IMR-90 (cell line): ENCODE results near the gene CUX1. TPM values are rescaled to one million over a fixed set of nuclear protein-coding genes. Genes with fewer than 3 reads are reported as not detected.

Experiments used
- ATAC-seq: fragments of 200-7000 bp; cut with Tn5 transposase; 2 replicates; pipeline ENCODE4 v1.9.1; 2020; ENCODE audit warnings: low read depth, mild to moderate bottlenecking, moderate library complexity
- BruUV-seq: library from RNA; stranded (reverse); fragments of 400-500 nt; replicated peaks from 2 replicates; lab custom pipeline; 2021; lab: Mats Ljungman, UMichigan
- CTCF ChIA-PET: fragments of 300-600 bp; formaldehyde crosslinking; extraction: SDS; loops from one replicate; lab custom pipeline; 2021; ENCODE audit warnings: antibody characterized with exemption; lab: Yijun Ruan, JAX
- POLR2A ChIA-PET: fragments of 300-600 bp; sonication (Branson Sonifier 250); formaldehyde crosslinking; loops from one replicate; lab custom pipeline; 2022; ENCODE audit warnings: antibody characterized with exemption; ENCODE audit not compliant: unreplicated experiment; lab: Charles Lee
- DNase-seq: peaks from one replicate; pipeline ENCODE4 v3.0.0; 2013
- H2AFZ ChIP-seq: replicated peaks from 2 replicates; pipeline ENCODE3; 2013; ENCODE audit warnings: low read length, mild to moderate bottlenecking; ENCODE audit not compliant: poor library complexity
- H2AK5ac ChIP-seq: 2 replicates; pipeline ENCODE4 v1.6.1; 2013; ENCODE audit warnings: low read depth, low read length, inconsistent platforms
- H2AK9ac ChIP-seq: replicated peaks from 2 replicates; pipeline ENCODE3; 2013; ENCODE audit warnings: mild to moderate bottlenecking, low read depth, low read length, moderate library complexity; ENCODE audit not compliant: poor library complexity
- H2BK120ac ChIP-seq: 2 replicates; pipeline ENCODE4 v1.6.1; 2013; ENCODE audit warnings: low read depth, low read length, inconsistent platforms
- H2BK15ac ChIP-seq: 3 replicates; pipeline ENCODE4 v1.6.1; 2013; ENCODE audit warnings: low read depth, low read length, inconsistent platforms
- H2BK20ac ChIP-seq: 2 replicates; pipeline ENCODE4 v1.6.1; 2013; ENCODE audit warnings: low read depth, mild to moderate bottlenecking, inconsistent platforms, low read length, moderate library complexity
- H2BK5ac ChIP-seq: 2 replicates; pipeline ENCODE4 v1.6.1; 2013; ENCODE audit warnings: mild to moderate bottlenecking, low read depth, low read length, inconsistent platforms; ENCODE audit not compliant: poor library complexity, severe bottlenecking
- H3K14ac ChIP-seq: replicated peaks from 2 replicates; pipeline ENCODE4 v1.6.1; 2013; ENCODE audit warnings: low read depth, low read length, inconsistent platforms
- H3K18ac ChIP-seq: 2 replicates; pipeline ENCODE4 v1.6.1; 2013; ENCODE audit warnings: low read depth, low read length, control low read depth
- H3K23ac ChIP-seq: 2 replicates; pipeline ENCODE4 v1.6.1; 2013; ENCODE audit warnings: low read depth, low read length, inconsistent platforms
- H3K27ac ChIP-seq: 2 replicates; pipeline ENCODE4 v1.5.1; 2013; ENCODE audit warnings: mild to moderate bottlenecking, control low read depth, low read length; ENCODE audit not compliant: insufficient read depth
- H3K27me3 ChIP-seq: 2 replicates; pipeline ENCODE4 v1.6.1; 2013; ENCODE audit warnings: low read length; ENCODE audit not compliant: control insufficient read depth, insufficient read depth
- H3K36me3 ChIP-seq: 2 replicates; pipeline ENCODE4 v1.6.1; 2013; ENCODE audit warnings: low read length, mixed read lengths; ENCODE audit not compliant: control insufficient read depth, insufficient read depth
- H3K4ac ChIP-seq: 2 replicates; pipeline ENCODE4 v1.6.1; 2013; ENCODE audit warnings: low read depth, low read length, inconsistent platforms
- H3K4me1 ChIP-seq: 2 replicates; pipeline ENCODE4 v1.6.1; 2013; ENCODE audit warnings: low read length, mixed read lengths; ENCODE audit not compliant: control insufficient read depth, insufficient read depth
- H3K4me2 ChIP-seq: 2 replicates; pipeline ENCODE4 v1.6.1; 2013; ENCODE audit warnings: low read depth, mild to moderate bottlenecking, control low read depth, low read length, moderate library complexity
- H3K4me3 ChIP-seq: 2 replicates; pipeline ENCODE4 v1.5.1; 2013; ENCODE audit warnings: low read depth, mild to moderate bottlenecking, control low read depth, low read length, moderate library complexity; ENCODE audit not compliant: insufficient read depth
- H3K56ac ChIP-seq: 2 replicates; pipeline ENCODE4 v1.6.1; 2013; ENCODE audit warnings: low read length, inconsistent platforms; ENCODE audit not compliant: insufficient read depth; ENCODE audit errors: extremely low read depth
- H3K79me1 ChIP-seq, 2 experiments: 2 replicates each; pipeline ENCODE4 v1.6.1; 2013; ENCODE audit warnings: low read length in 2 of 2, inconsistent platforms in 1 of 2, low read depth in 1 of 2
- H3K9ac ChIP-seq: 2 replicates; pipeline ENCODE4 v1.6.1; 2013; ENCODE audit warnings: low read depth, low read length, control low read depth
- H3K9me1 ChIP-seq: 2 replicates; pipeline ENCODE4 v1.6.1; 2013; ENCODE audit warnings: low read length, inconsistent platforms; ENCODE audit not compliant: insufficient read depth
- H3K9me3 ChIP-seq: 2 replicates; pipeline ENCODE4 v1.6.1; 2013; ENCODE audit warnings: low read length; ENCODE audit not compliant: control insufficient read depth, insufficient read depth
- H4K20me1 ChIP-seq: 2 replicates; pipeline ENCODE4 v1.6.1; 2013; ENCODE audit warnings: low read length, inconsistent platforms; ENCODE audit not compliant: insufficient read depth
- H4K5ac ChIP-seq: 2 replicates; pipeline ENCODE4 v1.6.1; 2013; ENCODE audit warnings: mild to moderate bottlenecking, low read depth, low read length, control low read depth
- H4K8ac ChIP-seq, 2 experiments: 2 replicates each; pipeline ENCODE4 v1.6.1; 2013; ENCODE audit warnings: low read depth in 2 of 2, low read length in 2 of 2, control low read depth in 1 of 2, inconsistent platforms in 1 of 2
- H4K91ac ChIP-seq: 2 replicates; pipeline ENCODE4 v1.6.1; 2013; ENCODE audit warnings: low read depth, low read length, inconsistent platforms; ENCODE audit not compliant: insufficient read depth
- BHLHE40 ChIP-seq: fragments of 150-350 bp; IDR thresholded peaks from 2 replicates; pipeline ENCODE4 v1.6.1; 2016; ENCODE audit warnings: mild to moderate bottlenecking, low read depth, low read length
- CEBPB ChIP-seq: IDR thresholded peaks from 2 replicates; pipeline ENCODE4 v1.6.1; 2012; ENCODE audit warnings: low read depth, low read length, improper control_type of control experiment
- CHD1 ChIP-seq: IDR thresholded peaks from 2 replicates; pipeline ENCODE4 v1.6.1; 2012; ENCODE audit warnings: low read depth, low read length, improper control_type of control experiment
- ELK1 ChIP-seq: fragments of 150-350 bp; IDR thresholded peaks from 2 replicates; pipeline ENCODE4 v1.6.1; 2016; ENCODE audit warnings: low read depth, mild to moderate bottlenecking, low read length, moderate library complexity, borderline replicate concordance
- FOS ChIP-seq: fragments of 150-350 bp; IDR thresholded peaks from 2 replicates; pipeline ENCODE4 v1.6.1; 2016; ENCODE audit warnings: low read depth, low read length
- MAZ ChIP-seq: IDR thresholded peaks from 2 replicates; pipeline ENCODE4 v1.6.1; 2012; ENCODE audit warnings: low read depth, mild to moderate bottlenecking, low read length, improper control_type of control experiment, moderate library complexity, borderline replicate concordance
- POLR2A ChIP-seq: IDR thresholded peaks from 2 replicates; pipeline ENCODE4 v1.6.1; 2012; ENCODE audit warnings: mild to moderate bottlenecking, low read depth, low read length
- RCOR1 ChIP-seq: IDR thresholded peaks from 2 replicates; pipeline ENCODE4 v1.6.1; 2012; ENCODE audit warnings: mild to moderate bottlenecking, low read length, improper control_type of control experiment; ENCODE audit not compliant: insufficient replicate concordance
- RFX5 ChIP-seq: IDR thresholded peaks from 2 replicates; pipeline ENCODE4 v1.8.0; 2012; ENCODE audit warnings: low read depth, mild to moderate bottlenecking, low read length, moderate library complexity
- SMC3 ChIP-seq: fragments of 150-350 bp; IDR thresholded peaks from 2 replicates; pipeline ENCODE4 v1.6.1; 2016; ENCODE audit warnings: low read depth, mild to moderate bottlenecking, antibody characterized with exemption, low read length, moderate library complexity
- WGBS, 2 experiments: methylation state at CpG; one replicate each; pipeline versions ENCODE4 v1.1.5 to v1.1.7; 2013; ENCODE audit warnings: missing lambda C conversion rate in 2 of 2; ENCODE audit not compliant: insufficient read length in 1 of 2; ENCODE audit errors: extremely low coverage in 2 of 2; 5-methylcytosine and 5-hydroxymethylcytosine counted together
- dilution Hi-C: fragments of 300-500 bp; cut with HindIII; formaldehyde crosslinking; loops from one replicate; pipeline ENCODE4 v1.14.3; 2018; ENCODE audit warnings: low sequenced_read_pairs; ENCODE audit not compliant: unreplicated experiment
- in situ Hi-C: fragments of 300-500 bp; cut with MboI; formaldehyde crosslinking; loops from 3 replicates; pipeline ENCODE4 v1.14.3; 2019; ENCODE audit warnings: low sequenced_read_pairs, inconsistent platforms, mixed read lengths
- intact Hi-C: fragments of 100-400 bp; cut with micrococcal nuclease; formaldehyde crosslinking; loops from 2 replicates; pipeline ENCODE4 v1.10.0; 2022
- polyA plus RNA-seq, 3 experiments: library from polyadenylated mRNA; depleted of rRNA; stranded (reverse); fragments of >200 nt; gene quantifications; 2 replicates each; pipeline ENCODE4 v1.2.3, GENCODE V29; 2012; ENCODE audit warnings: low replicate concordance in 1 of 3
- total RNA-seq: library from RNA; depleted of rRNA; stranded (reverse); fragments of >200 nt; gene quantifications from 2 replicates; pipeline ENCODE4 v1.2.3, GENCODE V29; 2012

The CUX1 gene
- total and polyA plus RNA-seq, 2 of the 4 experiments (the other 2 are of a cell fraction) = 19.7 to 46.4 TPM

- H4K91ac ChIP-seq = no peak overlapping the region; the same call in 1 of the 2 replicates
- no peaks in the 10 kb centered on the region for H3K27me3 ChIP-seq
- no peak overlapping the region for H3K27ac ChIP-seq
- WGBS, 2 experiments = 88% methylated on average over 3 of the region's 12 CpGs; no CpG with 5 or more reads in 1 of the 2 experiments
- no peak overlapping the region for H3K9ac ChIP-seq
- ChIA-PET CTCF (no interaction called here), POLR2A (no interaction called here)
- BruUV-seq = no TSS peak
- H3K14ac ChIP-seq = peak overlapping the region; percentile 67; the same call in 1 of the 2 replicates
- no peak overlapping the region for H4K5ac ChIP-seq
- no peak overlapping the region for H2BK15ac ChIP-seq
- ATAC-seq (no peak), DNase-seq (peak; percentile 36)
- peaks cover 15% of the 10 kb centered on the region for H3K4me1 ChIP-seq
- peak overlapping the region; percentile 66 for H2AK5ac ChIP-seq
- H3K18ac ChIP-seq = no peak overlapping the region
- H2BK20ac ChIP-seq = no peak overlapping the region
- H3K36me3 ChIP-seq = peaks cover 3% of the 10 kb centered on the region
- H2AFZ ChIP-seq = peak overlapping the region; percentile 13
- H4K8ac ChIP-seq = peak overlapping the region in 1 of 2 experiments; percentile 17; a peak in 1 of 4 replicates
- peak overlapping the region; percentile 35; the same call in 1 of the 2 replicates for H3K23ac ChIP-seq
- H2BK120ac ChIP-seq = peak overlapping the region; percentile 5; the same call in 1 of the 2 replicates
- in situ Hi-C loops (no loop called here), dilution Hi-C loops (no loop called here), intact Hi-C loops (no loop called here)
- H3K4me2 ChIP-seq = no peak overlapping the region
- H2BK5ac ChIP-seq = no peak overlapping the region
- peak overlapping the region; percentile 15 for H3K4ac ChIP-seq
- TF ChIP-seq CEBPB (no peak), CHD1 (no peak), FOS (no peak), MAZ (no peak), RFX5 (no peak), BHLHE40 (no peak), ELK1 (no peak), POLR2A (no peak), RCOR1 (no peak), SMC3 (no peak)
- no peak overlapping the region for H3K4me3 ChIP-seq
- no peaks in the 10 kb centered on the region for H3K9me3 ChIP-seq
- no peak overlapping the region for H3K56ac ChIP-seq
- H3K9me1 ChIP-seq = peaks cover 18% of the 10 kb centered on the region
- peak overlapping the region; percentile 57 for H2AK9ac ChIP-seq
- peaks cover 5% of the 10 kb centered on the region; the same call in 1 of the 2 replicates for H4K20me1 ChIP-seq
- peaks cover 7 to 30% of the 10 kb centered on the region in 2 experiments; a peak in 3 of 4 replicates for H3K79me1 ChIP-seq
Measured at GRCh38 chr7:102222445-102222844, 405.0 kb downstream of the CUX1 start.
